OCI-LY3 (cell line): Measurements from ENCODE around the gene HJURP.

ENCODE experiments used
- H2AFZ ChIP-seq: fragments of 200-600, 300-600 bp; shearing (Covaris generic); 2 replicates; pipeline ENCODE4 v1.6.0; 2014; ENCODE audit warnings: antibody characterized with exemption, low read depth, low read length
- H3K27ac ChIP-seq: fragments of 200-600, 300-600 bp; sonication (generic); 2 replicates; pipeline ENCODE4 v1.5.1; 2014; ENCODE audit warnings: mild to moderate bottlenecking, low read length, moderate library complexity, mixed read lengths
- H3K27me3 ChIP-seq: fragments of 200-600, 300-600 bp; sonication (generic); 2 replicates; pipeline ENCODE4 v1.6.1; 2014; ENCODE audit warnings: low read depth, low read length, mixed read lengths
- H3K36me3 ChIP-seq: fragments of 200-600, 300-600 bp; sonication (generic); replicated peaks from 2 replicates; pipeline ENCODE3; 2014; ENCODE audit warnings: low read depth, low read length, mixed read lengths
- H3K4me1 ChIP-seq: fragments of 300-600, 200-600 bp; sonication (generic); 2 replicates; pipeline ENCODE4 v1.6.1; 2014; ENCODE audit warnings: low read length, mixed read lengths
- H3K4me2 ChIP-seq: fragments of 200-600, 300-600 bp; sonication (generic); 2 replicates; pipeline ENCODE4 v1.6.1; 2014; ENCODE audit warnings: low read length, mixed read lengths
- H3K4me3 ChIP-seq: fragments of 300-600, 200-600 bp; sonication (generic); 2 replicates; pipeline ENCODE4 v1.5.1; 2014; ENCODE audit warnings: antibody characterized with exemption, mild to moderate bottlenecking, low read length, moderate library complexity
- H3K79me2 ChIP-seq: fragments of 300-600, 200-600 bp; shearing (Covaris generic); 2 replicates; pipeline ENCODE4 v1.6.1; 2014; ENCODE audit warnings: mild to moderate bottlenecking, low read length, mixed read lengths
- H3K9ac ChIP-seq: fragments of 300-600, 200-600 bp; shearing (Covaris generic); 2 replicates; pipeline ENCODE4 v1.6.0; 2014; ENCODE audit warnings: mild to moderate bottlenecking, low read length, moderate library complexity
- H3K9me3 ChIP-seq: fragments of 200-600, 300-600 bp; shearing (Covaris generic); 2 replicates; pipeline ENCODE4 v1.6.1; 2014; ENCODE audit warnings: low read length, mixed read lengths; ENCODE audit not compliant: insufficient read depth
- H4K20me1 ChIP-seq: fragments of 200-600, 300-600 bp; sonication (generic); 2 replicates; pipeline ENCODE4 v1.6.1; 2016; ENCODE audit warnings: low read length, mixed read lengths; ENCODE audit not compliant: insufficient read depth
- CTCF ChIP-seq: fragments of 200-600, 300-600 bp; sonication (generic); IDR thresholded peaks from 2 replicates; pipeline ENCODE4 v1.5.1; 2014; ENCODE audit warnings: antibody characterized with exemption, low read length, low read depth
- EZH2phosphoT487 ChIP-seq: fragments of 200-600 bp; shearing (Covaris generic); IDR thresholded peaks from 2 replicates; pipeline ENCODE4 v1.6.1; 2018; ENCODE audit warnings: antibody characterized with exemption, mixed run types, low read depth

Gene HJURP

GRCh38 chr2:233828546-233829192 is 25.7 kb downstream of the HJURP start:
- Histone ChIP-seq H3K9ac (no peak overlapping the region), H3K4me3 (no peak overlapping the region), H3K27me3 (no peaks in the 10 kb centered on the region), H3K79me2 (no peaks in the 10 kb centered on the region), H3K4me1 (no peaks in the 10 kb centered on the region), H3K4me2 (no peak overlapping the region), H4K20me1 (no peaks in the 10 kb centered on the region), H2AFZ (no peak overlapping the region), H3K36me3 (no peaks in the 10 kb centered on the region), H3K27ac (no peak overlapping the region), H3K9me3 (no peaks in the 10 kb centered on the region)
- TF ChIP-seq EZH2phosphoT487 (no peak), CTCF (no peak)

- no peak overlapping the region for H3K4me3 ChIP-seq
- H3K36me3 ChIP-seq = no peaks in the 10 kb centered on the region
- H2AFZ ChIP-seq = no peak overlapping the region
- H3K27me3 ChIP-seq = no peaks in the 10 kb centered on the region
- TF ChIP-seq CTCF = no peak
- no peak for TF ChIP-seq EZH2phosphoT487
- H3K79me2 ChIP-seq = no peaks in the 10 kb centered on the region
- no peaks in the 10 kb centered on the region for H3K9me3 ChIP-seq
- H3K4me1 ChIP-seq = no peaks in the 10 kb centered on the region
- no peak overlapping the region for H3K4me2 ChIP-seq
- no peaks in the 10 kb centered on the region for H4K20me1 ChIP-seq
- no peak overlapping the region for H3K9ac ChIP-seq
- no peak overlapping the region for H3K27ac ChIP-seq
These were observed 30.0 kb downstream of the HJURP start for GRCh38 chr2:233824373-233824772.

GRCh38 chr2:233823731-233824121 is 30.6 kb downstream of the HJURP start:
- no peak overlapping the region for H3K4me2 ChIP-seq
- H2AFZ ChIP-seq = no peak overlapping the region
- H3K9me3 ChIP-seq = no peaks in the 10 kb centered on the region
- H3K4me1 ChIP-seq = no peaks in the 10 kb centered on the region
- no peak overlapping the region for H3K9ac ChIP-seq
- no peaks in the 10 kb centered on the region for H3K79me2 ChIP-seq
- no peak overlapping the region for H3K27ac ChIP-seq
- H3K36me3 ChIP-seq = no peaks in the 10 kb centered on the region
- TF ChIP-seq CTCF (no peak), EZH2phosphoT487 (no peak)
- no peaks in the 10 kb centered on the region for H4K20me1 ChIP-seq
- no peaks in the 10 kb centered on the region for H3K27me3 ChIP-seq
- H3K4me3 ChIP-seq = no peak overlapping the region

- Histone ChIP-seq H3K27ac (no peak overlapping the region), H3K36me3 (no peaks in the 10 kb centered on the region), H3K79me2 (no peaks in the 10 kb centered on the region), H4K20me1 (no peaks in the 10 kb centered on the region), H3K27me3 (no peaks in the 10 kb centered on the region), H3K4me2 (no peak overlapping the region), H3K9me3 (no peaks in the 10 kb centered on the region), H3K4me1 (no peaks in the 10 kb centered on the region), H2AFZ (no peak overlapping the region), H3K9ac (no peak overlapping the region), H3K4me3 (no peak overlapping the region)
- no peak for TF ChIP-seq CTCF
- no peak for TF ChIP-seq EZH2phosphoT487
These were observed 31.3 kb downstream of the HJURP start for GRCh38 chr2:233822781-233823730.
